NCI-H146 (cell line): ENCODE results near the gene DRC3.
"Not testable (repeated sequence)": the region's sequence is repeated elsewhere in the genome, so short reads cannot be mapped to it uniquely, and the experiment has no call there.

ENCODE experiments used
- DNase-seq: peaks from one replicate; lab custom pipeline; 2025; lab: John Stamatoyannopoulos, UW

Gene DRC3

GRCh38 chr17:17994271-17995069 lies 21.8 kb downstream of the DRC3 start:
- peak; percentile 50 for DNase-seq

GRCh38 chr17:17995887-17996286 lies 23.2 kb downstream of the DRC3 start:
- not testable (repeated sequence) for DNase-seq

GRCh38 chr17:17998934-17999333 lies 26.3 kb downstream of the DRC3 start:
- DNase-seq: no peak

- DNase-seq: no peak
Measured at GRCh38 chr17:17999364-18000029, 26.8 kb downstream of the DRC3 start.

GRCh38 chr17:18000030-18000408 lies 27.4 kb downstream of the DRC3 start:
- no peak for DNase-seq

- DNase-seq: no peak
Measured at GRCh38 chr17:18002171-18002570, 29.5 kb downstream of the DRC3 start.

GRCh38 chr17:18004345-18004744 lies 31.7 kb downstream of the DRC3 start:
- DNase-seq: no peak

- DNase-seq: no peak
Measured at GRCh38 chr17:18004884-18005305, 32.2 kb downstream of the DRC3 start.

GRCh38 chr17:18005496-18005895 lies 32.8 kb downstream of the DRC3 start:
- DNase-seq: no peak

- no peak for DNase-seq
Measured at GRCh38 chr17:18006495-18007239, 34.0 kb downstream of the DRC3 start.

GRCh38 chr17:18008496-18009268 lies 36.0 kb downstream of the DRC3 start:
- no peak for DNase-seq

- no peak for DNase-seq
Measured at GRCh38 chr17:18009609-18010420, 37.2 kb downstream of the DRC3 start.

GRCh38 chr17:18011286-18011685 lies 38.6 kb downstream of the DRC3 start:
- no peak for DNase-seq

- DNase-seq: no peak
Measured at GRCh38 chr17:18014006-18014405, 41.3 kb downstream of the DRC3 start.

- peak; percentile 39 for DNase-seq
Measured at GRCh38 chr17:18015593-18015992, 42.9 kb downstream of the DRC3 start.

GRCh38 chr17:18016426-18016825 lies 43.8 kb downstream of the DRC3 start:
- DNase-seq: no peak

GRCh38 chr17:18017958-18018357 lies 45.3 kb downstream of the DRC3 start:
- no peak for DNase-seq

GRCh38 chr17:18018411-18018921 lies 45.8 kb downstream of the DRC3 start:
- DNase-seq: no peak

- no peak for DNase-seq
Measured at GRCh38 chr17:18019838-18020154, 47.1 kb downstream of the DRC3 start.

- DNase-seq: no peak
Measured at GRCh38 chr17:18020971-18021370, 48.3 kb downstream of the DRC3 start.

- no peak for DNase-seq
Measured at GRCh38 chr17:18021372-18021771, 48.7 kb downstream of the DRC3 start.
